IMR-90 (cell line): ENCODE data around the gene GFER. TPM values are rescaled to one million over a fixed set of nuclear protein-coding genes. Genes with fewer than 3 reads are reported as not detected.

Experiments
- ATAC-seq: fragments of 200-7000 bp; cut with Tn5 transposase; 2 replicates; pipeline ENCODE4 v1.9.1; 2020; ENCODE audit warnings: low read depth, mild to moderate bottlenecking, moderate library complexity
- BruUV-seq: library from RNA; stranded (reverse); fragments of 400-500 nt; replicated peaks from 2 replicates; lab custom pipeline; 2021; lab: Mats Ljungman, UMichigan
- CTCF ChIA-PET: fragments of 300-600 bp; formaldehyde crosslinking; extraction: SDS; loops from one replicate; lab custom pipeline; 2021; ENCODE audit warnings: antibody characterized with exemption; lab: Yijun Ruan, JAX
- POLR2A ChIA-PET: fragments of 300-600 bp; sonication (Branson Sonifier 250); formaldehyde crosslinking; loops from one replicate; lab custom pipeline; 2022; ENCODE audit warnings: antibody characterized with exemption; ENCODE audit not compliant: unreplicated experiment; lab: Charles Lee
- DNase-seq: peaks from one replicate; pipeline ENCODE4 v3.0.0; 2013
- H2AFZ ChIP-seq: replicated peaks from 2 replicates; pipeline ENCODE3; 2013; ENCODE audit warnings: low read length, mild to moderate bottlenecking; ENCODE audit not compliant: poor library complexity
- H2AK5ac ChIP-seq: 2 replicates; pipeline ENCODE4 v1.6.1; 2013; ENCODE audit warnings: low read depth, low read length, inconsistent platforms
- H2AK9ac ChIP-seq: replicated peaks from 2 replicates; pipeline ENCODE3; 2013; ENCODE audit warnings: mild to moderate bottlenecking, low read depth, low read length, moderate library complexity; ENCODE audit not compliant: poor library complexity
- H2BK120ac ChIP-seq: 2 replicates; pipeline ENCODE4 v1.6.1; 2013; ENCODE audit warnings: low read depth, low read length, inconsistent platforms
- H2BK15ac ChIP-seq: 3 replicates; pipeline ENCODE4 v1.6.1; 2013; ENCODE audit warnings: low read depth, low read length, inconsistent platforms
- H2BK20ac ChIP-seq: 2 replicates; pipeline ENCODE4 v1.6.1; 2013; ENCODE audit warnings: low read depth, mild to moderate bottlenecking, inconsistent platforms, low read length, moderate library complexity
- H2BK5ac ChIP-seq: 2 replicates; pipeline ENCODE4 v1.6.1; 2013; ENCODE audit warnings: mild to moderate bottlenecking, low read depth, low read length, inconsistent platforms; ENCODE audit not compliant: poor library complexity, severe bottlenecking
- H3K14ac ChIP-seq: replicated peaks from 2 replicates; pipeline ENCODE4 v1.6.1; 2013; ENCODE audit warnings: low read depth, low read length, inconsistent platforms
- H3K18ac ChIP-seq: 2 replicates; pipeline ENCODE4 v1.6.1; 2013; ENCODE audit warnings: low read depth, low read length, control low read depth
- H3K23ac ChIP-seq: 2 replicates; pipeline ENCODE4 v1.6.1; 2013; ENCODE audit warnings: low read depth, low read length, inconsistent platforms
- H3K27ac ChIP-seq: 2 replicates; pipeline ENCODE4 v1.5.1; 2013; ENCODE audit warnings: mild to moderate bottlenecking, control low read depth, low read length; ENCODE audit not compliant: insufficient read depth
- H3K27me3 ChIP-seq: 2 replicates; pipeline ENCODE4 v1.6.1; 2013; ENCODE audit warnings: low read length; ENCODE audit not compliant: control insufficient read depth, insufficient read depth
- H3K36me3 ChIP-seq: 2 replicates; pipeline ENCODE4 v1.6.1; 2013; ENCODE audit warnings: low read length, mixed read lengths; ENCODE audit not compliant: control insufficient read depth, insufficient read depth
- H3K4ac ChIP-seq: 2 replicates; pipeline ENCODE4 v1.6.1; 2013; ENCODE audit warnings: low read depth, low read length, inconsistent platforms
- H3K4me1 ChIP-seq: 2 replicates; pipeline ENCODE4 v1.6.1; 2013; ENCODE audit warnings: low read length, mixed read lengths; ENCODE audit not compliant: control insufficient read depth, insufficient read depth
- H3K4me2 ChIP-seq: 2 replicates; pipeline ENCODE4 v1.6.1; 2013; ENCODE audit warnings: low read depth, mild to moderate bottlenecking, control low read depth, low read length, moderate library complexity
- H3K4me3 ChIP-seq: 2 replicates; pipeline ENCODE4 v1.5.1; 2013; ENCODE audit warnings: low read depth, mild to moderate bottlenecking, control low read depth, low read length, moderate library complexity; ENCODE audit not compliant: insufficient read depth
- H3K56ac ChIP-seq: 2 replicates; pipeline ENCODE4 v1.6.1; 2013; ENCODE audit warnings: low read length, inconsistent platforms; ENCODE audit not compliant: insufficient read depth; ENCODE audit errors: extremely low read depth
- H3K79me1 ChIP-seq, 2 experiments: 2 replicates each; pipeline ENCODE4 v1.6.1; 2013; ENCODE audit warnings: low read length in 2 of 2, inconsistent platforms in 1 of 2, low read depth in 1 of 2
- H3K9ac ChIP-seq: 2 replicates; pipeline ENCODE4 v1.6.1; 2013; ENCODE audit warnings: low read depth, low read length, control low read depth
- H3K9me1 ChIP-seq: 2 replicates; pipeline ENCODE4 v1.6.1; 2013; ENCODE audit warnings: low read length, inconsistent platforms; ENCODE audit not compliant: insufficient read depth
- H3K9me3 ChIP-seq: 2 replicates; pipeline ENCODE4 v1.6.1; 2013; ENCODE audit warnings: low read length; ENCODE audit not compliant: control insufficient read depth, insufficient read depth
- H4K20me1 ChIP-seq: 2 replicates; pipeline ENCODE4 v1.6.1; 2013; ENCODE audit warnings: low read length, inconsistent platforms; ENCODE audit not compliant: insufficient read depth
- H4K5ac ChIP-seq: 2 replicates; pipeline ENCODE4 v1.6.1; 2013; ENCODE audit warnings: mild to moderate bottlenecking, low read depth, low read length, control low read depth
- H4K8ac ChIP-seq, 2 experiments: 2 replicates each; pipeline ENCODE4 v1.6.1; 2013; ENCODE audit warnings: low read depth in 2 of 2, low read length in 2 of 2, control low read depth in 1 of 2, inconsistent platforms in 1 of 2
- H4K91ac ChIP-seq: 2 replicates; pipeline ENCODE4 v1.6.1; 2013; ENCODE audit warnings: low read depth, low read length, inconsistent platforms; ENCODE audit not compliant: insufficient read depth
- CHD1 ChIP-seq: IDR thresholded peaks from 2 replicates; pipeline ENCODE4 v1.6.1; 2012; ENCODE audit warnings: low read depth, low read length, improper control_type of control experiment
- MAFK ChIP-seq: IDR thresholded peaks from 2 replicates; pipeline ENCODE4 v1.6.1; 2012; ENCODE audit warnings: low read depth, low read length, improper control_type of control experiment
- POLR2A ChIP-seq: IDR thresholded peaks from 2 replicates; pipeline ENCODE4 v1.6.1; 2012; ENCODE audit warnings: mild to moderate bottlenecking, low read depth, low read length
- WGBS, 2 experiments: methylation state at CpG; one replicate each; pipeline versions ENCODE4 v1.1.5 to v1.1.7; 2013; ENCODE audit warnings: missing lambda C conversion rate in 2 of 2; ENCODE audit not compliant: insufficient read length in 1 of 2; ENCODE audit errors: extremely low coverage in 2 of 2; 5-methylcytosine and 5-hydroxymethylcytosine counted together
- dilution Hi-C: fragments of 300-500 bp; cut with HindIII; formaldehyde crosslinking; loops from one replicate; pipeline ENCODE4 v1.14.3; 2018; ENCODE audit warnings: low sequenced_read_pairs; ENCODE audit not compliant: unreplicated experiment
- in situ Hi-C: fragments of 300-500 bp; cut with MboI; formaldehyde crosslinking; loops from 3 replicates; pipeline ENCODE4 v1.14.3; 2019; ENCODE audit warnings: low sequenced_read_pairs, inconsistent platforms, mixed read lengths
- intact Hi-C: fragments of 100-400 bp; cut with micrococcal nuclease; formaldehyde crosslinking; loops from 2 replicates; pipeline ENCODE4 v1.10.0; 2022
- polyA plus RNA-seq, 3 experiments: library from polyadenylated mRNA; depleted of rRNA; stranded (reverse); fragments of >200 nt; gene quantifications; 2 replicates each; pipeline ENCODE4 v1.2.3, GENCODE V29; 2012; ENCODE audit warnings: low replicate concordance in 1 of 3
- total RNA-seq: library from RNA; depleted of rRNA; stranded (reverse); fragments of >200 nt; gene quantifications from 2 replicates; pipeline ENCODE4 v1.2.3, GENCODE V29; 2012

GFER gene
- total and polyA plus RNA-seq, 2 of the 4 experiments (the other 2 are of a cell fraction): 6.8 to 19.8 TPM

DNA sequence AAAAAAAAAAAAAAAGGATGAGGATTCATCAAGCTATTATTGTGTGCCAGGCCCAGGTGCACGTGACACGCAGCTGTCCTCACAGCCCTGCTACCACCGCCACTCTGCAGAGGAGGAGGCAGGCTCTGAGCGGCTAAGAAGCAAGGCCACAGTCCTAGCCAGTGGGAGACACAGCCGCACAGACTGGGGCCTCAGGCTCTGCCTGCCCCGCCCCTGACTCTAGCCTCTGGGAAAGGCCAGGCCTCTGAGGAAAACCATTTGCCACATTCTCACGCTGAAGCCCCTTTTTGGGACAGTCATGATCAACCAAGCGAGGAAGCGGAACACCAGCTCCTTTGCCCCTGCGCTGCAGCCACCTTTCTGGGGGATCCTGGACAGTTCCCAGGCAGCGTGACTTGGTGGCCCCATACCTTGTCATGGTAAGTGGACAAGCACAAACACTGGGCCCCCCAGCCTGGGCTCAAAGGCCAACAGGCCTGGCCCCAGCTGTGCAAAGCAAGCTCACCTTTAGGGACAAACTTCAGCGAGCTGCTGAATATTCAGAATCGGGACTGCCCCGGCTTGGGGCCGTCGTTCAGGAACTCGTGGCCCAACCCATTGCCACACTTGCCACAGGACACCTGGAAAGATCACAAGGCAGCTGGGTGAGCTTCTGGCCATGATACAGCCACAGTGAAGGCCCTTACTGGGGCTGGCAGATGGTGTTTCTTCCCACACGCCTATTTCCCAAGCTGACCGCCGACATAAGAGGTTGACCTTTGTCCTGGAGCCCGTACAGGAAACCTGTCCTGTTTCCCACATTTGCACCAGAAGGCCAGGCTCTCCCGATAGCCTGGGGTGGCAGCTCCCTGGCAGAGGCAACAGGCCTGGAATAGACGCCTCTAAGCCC lies 43.5 kb upstream of the GFER start:
- 97% methylated on average over 20 of the region's 23 CpGs; no CpG with 5 or more reads in 1 of the 2 experiments for WGBS, 2 experiments
- Histone ChIP-seq H3K9me1 (no peaks in the 10 kb centered on the region), H2AK5ac (no peak overlapping the region), H2AFZ (no peak overlapping the region), H3K56ac (no peak overlapping the region), H3K36me3 (peaks cover 23% of the 10 kb centered on the region), H3K9ac (no peak overlapping the region), H2BK5ac (no peak overlapping the region), H3K18ac (no peak overlapping the region), H4K8ac (no peak overlapping the region), H3K4ac (no peak overlapping the region), H3K27ac (no peak overlapping the region), H3K14ac (no peak overlapping the region), H3K79me1 (peaks cover 9 to 13% of the 10 kb centered on the region in 2 experiments; a peak in 3 of 4 replicates), H3K4me1 (peaks cover 5% of the 10 kb centered on the region; the same call in 1 of the 2 replicates), H3K4me3 (no peak overlapping the region), H2BK15ac (no peak overlapping the region), H3K27me3 (no peaks in the 10 kb centered on the region), H4K91ac (no peak overlapping the region), H3K4me2 (no peak overlapping the region), H2BK20ac (no peak overlapping the region), H4K20me1 (no peaks in the 10 kb centered on the region), H4K5ac (no peak overlapping the region), H2AK9ac (peak overlapping the region; percentile 69), H3K9me3 (no peaks in the 10 kb centered on the region), H2BK120ac (no peak overlapping the region), H3K23ac (no peak overlapping the region)
- TF ChIP-seq CHD1: no peak
- no peak for TF ChIP-seq MAFK
- no peak for TF ChIP-seq POLR2A
- CTCF ChIA-PET: no interaction called here
- ATAC-seq (no peak), DNase-seq (no peak)
- no TSS peak for BruUV-seq
- in situ Hi-C loops: no loop called here
- dilution Hi-C loops: no loop called here
- POLR2A ChIA-PET: no interaction called here
- intact Hi-C loops: no loop called here
